SK-N-SH treated with all-trans-retinoic acid at 6 μM for 48 hours (cell line): ENCODE results near the gene PPP1CA.

Experiments
- ATAC-seq: fragments of 200-7000 bp; cut with Tn5 transposase; 3 replicates; pipeline ENCODE4 v1.9.1; 2020; ENCODE audit warnings: mild to moderate bottlenecking, moderate library complexity
- ARNTL ChIP-seq: fragments of 450-650 bp; formaldehyde crosslinking; IDR thresholded peaks from 2 replicates; pipeline ENCODE4 v1.5.0; 2020; ENCODE audit warnings: low read depth, mild to moderate bottlenecking, moderate library complexity, borderline replicate concordance
- BACH2 ChIP-seq: fragments of 250-450 bp; sonication (Bioruptor Pico); IDR thresholded peaks from 2 replicates; pipeline ENCODE4 v1.9.0; 2021; ENCODE audit warnings: mild to moderate bottlenecking, borderline replicate concordance
- CREB5 ChIP-seq: fragments of 250-450 bp; sonication (Bioruptor Pico); IDR thresholded peaks from 2 replicates; pipeline ENCODE4 v1.5.1; 2020; ENCODE audit warnings: low read depth, mild to moderate bottlenecking, moderate library complexity
- CSDC2 ChIP-seq: fragments of 250-450 bp; sonication (Bioruptor Pico); IDR thresholded peaks from 2 replicates; pipeline ENCODE4 v1.5.0; 2020; ENCODE audit warnings: mild to moderate bottlenecking, moderate library complexity
- CSRNP3 ChIP-seq: fragments of 250-450 bp; sonication (Bioruptor Pico); IDR thresholded peaks from 2 replicates; pipeline ENCODE4 v1.5.1; 2021; ENCODE audit warnings: mild to moderate bottlenecking, moderate library complexity
- ESRRG ChIP-seq: fragments of 250-450 bp; sonication (Bioruptor Pico); IDR thresholded peaks from 2 replicates; pipeline ENCODE4 v1.6.1; 2021; ENCODE audit warnings: mild to moderate bottlenecking
- GLIS3 ChIP-seq: fragments of 250-450 bp; sonication (Bioruptor Pico); IDR thresholded peaks from 2 replicates; pipeline ENCODE4 v1.5.0; 2020; ENCODE audit warnings: mild to moderate bottlenecking, moderate library complexity
- ISL1 ChIP-seq: fragments of 250-450 bp; sonication (Bioruptor Pico); IDR thresholded peaks from 2 replicates; pipeline ENCODE4 v2.1.2; 2022; ENCODE audit warnings: mild to moderate bottlenecking, moderate library complexity
- OSR1 ChIP-seq: fragments of 250-450 bp; sonication (Bioruptor Pico); IDR thresholded peaks from 2 replicates; pipeline ENCODE4 v1.8.0; 2022; ENCODE audit warnings: moderate library complexity, mild to moderate bottlenecking, inconsistent platforms
- PATZ1 ChIP-seq: fragments of 250-450 bp; sonication (Bioruptor Pico); IDR thresholded peaks from 2 replicates; pipeline ENCODE4 v1.8.0; 2020; ENCODE audit warnings: mild to moderate bottlenecking, moderate library complexity, borderline replicate concordance
- POU6F1 ChIP-seq: fragments of 250-450 bp; sonication (Bioruptor Pico); IDR thresholded peaks from 2 replicates; pipeline ENCODE4 v1.8.0; 2021; ENCODE audit warnings: low read depth, mild to moderate bottlenecking, moderate library complexity, borderline replicate concordance
- PPARA ChIP-seq: fragments of 250-450 bp; sonication (Bioruptor Pico); IDR thresholded peaks from 2 replicates; pipeline ENCODE4 v1.5.0; 2020; ENCODE audit warnings: mild to moderate bottlenecking, borderline replicate concordance
- RARB ChIP-seq: fragments of 250-450 bp; sonication (Bioruptor Pico); IDR thresholded peaks from 2 replicates; pipeline ENCODE4 v1.8.0; 2021; ENCODE audit warnings: mild to moderate bottlenecking, moderate library complexity
- SNAI2 ChIP-seq: fragments of 250-450 bp; sonication (Bioruptor Pico); IDR thresholded peaks from 2 replicates; pipeline ENCODE4 v1.5.0; 2020; ENCODE audit warnings: mild to moderate bottlenecking, moderate library complexity
- TCF4 ChIP-seq: fragments of 250-450 bp; sonication (Bioruptor Pico); IDR thresholded peaks from 2 replicates; pipeline ENCODE4 v1.8.0; 2021; ENCODE audit warnings: mild to moderate bottlenecking, moderate library complexity, borderline replicate concordance
- ZFP3 ChIP-seq: fragments of 250-450 bp; sonication (Bioruptor Pico); IDR thresholded peaks from 2 replicates; pipeline ENCODE4 v1.5.0; 2020; ENCODE audit warnings: mild to moderate bottlenecking, moderate library complexity
- ZNF565 ChIP-seq: fragments of 450-650 bp; formaldehyde crosslinking; conservative IDR thresholded peaks from 2 replicates; pipeline ENCODE4 v1.5.0; 2020; ENCODE audit warnings: low read depth, mild to moderate bottlenecking, moderate library complexity
- ZNF70 ChIP-seq: fragments of 450-650 bp; formaldehyde crosslinking; IDR thresholded peaks from 2 replicates; pipeline ENCODE4 v1.5.0; 2020; ENCODE audit warnings: mild to moderate bottlenecking, moderate library complexity
- TF ChIP-seq, protein P1 (sequence below): fragments of 250-450 bp; sonication (Bioruptor Pico); IDR thresholded peaks from 2 replicates; pipeline ENCODE4 v1.5.0; 2020; ENCODE audit warnings: mild to moderate bottlenecking, moderate library complexity

Gene PPP1CA

GRCh38 chr11:67391304-67392182 lies 10.1 kb downstream of the PPP1CA start, which contains the start of gene RAD9A:
RAD9A (plus strand) TSS chr11:67391986; CDS start chr11:67392045, 59 bp downstream.
- TF ChIP-seq SNAI2 (CRISPR knock-in tag) (no peak), CSDC2 (CRISPR knock-in tag) (no peak; the same call in 1 of the 2 replicates), ZFP3 (CRISPR knock-in tag) (0 out of 2 replicates have a peak, but pooled peaks have one; percentile 60), ARNTL (CRISPR knock-in tag) (peak; percentile 97), RARB (no peak), OSR1 (CRISPR knock-in tag) (no peak), ESRRG (CRISPR knock-in tag) (no peak), CSRNP3 (no peak), ISL1 (CRISPR knock-in tag) (no peak)
- TF ChIP-seq, protein P1, sequence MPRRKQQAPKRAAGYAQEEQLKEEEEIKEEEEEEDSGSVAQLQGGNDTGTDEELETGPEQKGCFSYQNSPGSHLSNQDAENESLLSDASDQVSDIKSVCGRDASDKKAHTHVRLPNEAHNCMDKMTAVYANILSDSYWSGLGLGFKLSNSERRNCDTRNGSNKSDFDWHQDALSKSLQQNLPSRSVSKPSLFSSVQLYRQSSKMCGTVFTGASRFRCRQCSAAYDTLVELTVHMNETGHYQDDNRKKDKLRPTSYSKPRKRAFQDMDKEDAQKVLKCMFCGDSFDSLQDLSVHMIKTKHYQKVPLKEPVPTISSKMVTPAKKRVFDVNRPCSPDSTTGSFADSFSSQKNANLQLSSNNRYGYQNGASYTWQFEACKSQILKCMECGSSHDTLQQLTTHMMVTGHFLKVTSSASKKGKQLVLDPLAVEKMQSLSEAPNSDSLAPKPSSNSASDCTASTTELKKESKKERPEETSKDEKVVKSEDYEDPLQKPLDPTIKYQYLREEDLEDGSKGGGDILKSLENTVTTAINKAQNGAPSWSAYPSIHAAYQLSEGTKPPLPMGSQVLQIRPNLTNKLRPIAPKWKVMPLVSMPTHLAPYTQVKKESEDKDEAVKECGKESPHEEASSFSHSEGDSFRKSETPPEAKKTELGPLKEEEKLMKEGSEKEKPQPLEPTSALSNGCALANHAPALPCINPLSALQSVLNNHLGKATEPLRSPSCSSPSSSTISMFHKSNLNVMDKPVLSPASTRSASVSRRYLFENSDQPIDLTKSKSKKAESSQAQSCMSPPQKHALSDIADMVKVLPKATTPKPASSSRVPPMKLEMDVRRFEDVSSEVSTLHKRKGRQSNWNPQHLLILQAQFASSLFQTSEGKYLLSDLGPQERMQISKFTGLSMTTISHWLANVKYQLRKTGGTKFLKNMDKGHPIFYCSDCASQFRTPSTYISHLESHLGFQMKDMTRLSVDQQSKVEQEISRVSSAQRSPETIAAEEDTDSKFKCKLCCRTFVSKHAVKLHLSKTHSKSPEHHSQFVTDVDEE (CRISPR knock-in tag), result 0 out of 2 replicates have a peak, but pooled peaks have one; percentile 17
- ATAC-seq, result peak; percentile 77

DNA sequence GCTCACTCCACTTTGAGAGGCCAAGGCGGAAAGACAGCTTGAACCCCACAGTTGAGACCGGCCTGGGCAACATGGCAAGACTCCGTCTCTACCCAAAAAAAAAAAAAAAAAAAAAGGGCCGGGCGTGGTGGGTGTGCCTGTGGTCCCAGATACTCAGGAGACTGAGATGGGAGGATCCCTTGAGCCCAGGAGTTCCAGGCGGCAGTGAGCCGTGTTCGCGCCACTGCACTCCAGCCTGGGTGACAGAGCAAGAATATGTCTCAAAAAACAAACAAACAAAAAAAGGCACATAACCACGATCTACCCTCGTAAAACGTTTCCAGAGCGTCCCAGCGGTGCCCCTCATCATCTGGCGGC lies 10.7 kb downstream of the PPP1CA start:
- TF ChIP-seq BACH2 (no peak), ZFP3 (CRISPR knock-in tag) (no peak), GLIS3 (CRISPR knock-in tag) (no peak; the same call in 1 of the 2 replicates), ZNF70 (CRISPR knock-in tag) (no peak), OSR1 (CRISPR knock-in tag) (no peak), CSRNP3 (no peak), ESRRG (CRISPR knock-in tag) (no peak), CSDC2 (CRISPR knock-in tag) (no peak), RARB (no peak)
- ATAC-seq, result no peak

DNA sequence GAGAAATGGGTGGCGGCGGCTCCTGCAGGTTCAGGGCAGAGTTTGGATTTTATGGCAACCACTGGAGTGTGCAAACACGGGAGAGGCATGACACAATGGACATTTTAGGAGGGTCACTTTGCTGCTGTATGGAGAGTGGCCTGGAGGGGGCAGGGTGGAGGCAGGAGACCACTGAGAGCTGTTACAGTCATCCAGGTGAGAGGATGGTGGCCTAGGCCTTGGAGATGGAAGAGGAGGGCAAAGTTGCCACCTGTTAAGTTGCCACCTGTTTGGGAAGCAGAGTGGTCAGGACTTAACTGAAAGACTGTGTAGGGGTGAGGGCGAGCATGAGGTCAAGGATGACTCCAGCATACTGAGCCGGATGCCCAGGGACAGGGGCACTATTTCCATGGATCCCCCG lies 12.2 kb downstream of the PPP1CA start:
- ATAC-seq, result 0 out of 3 replicates have a peak, but pooled peaks have one; percentile 15
- TF ChIP-seq ARNTL (CRISPR knock-in tag), result no peak
- TF ChIP-seq PATZ1 (CRISPR knock-in tag), result no peak
- TF ChIP-seq CSRNP3, result no peak
- no peak for TF ChIP-seq RARB
- no peak for TF ChIP-seq ESRRG (CRISPR knock-in tag)
- TF ChIP-seq, protein P1 (CRISPR knock-in tag), result no peak
- TF ChIP-seq TCF4, result no peak
- TF ChIP-seq ZFP3 (CRISPR knock-in tag), result no peak
- no peak for TF ChIP-seq SNAI2 (CRISPR knock-in tag)
- TF ChIP-seq ZNF565, result no peak
- TF ChIP-seq PPARA (CRISPR knock-in tag), result no peak
- no peak for TF ChIP-seq ISL1 (CRISPR knock-in tag)
- no peak for TF ChIP-seq OSR1 (CRISPR knock-in tag)
- no peak for TF ChIP-seq BACH2
- TF ChIP-seq CREB5, result no peak
- no peak for TF ChIP-seq POU6F1
- TF ChIP-seq GLIS3 (CRISPR knock-in tag), result no peak
